ENCODE results near the gene NCKAP5.

GRCh38 chr2:133109772-133110171 lies 458.5 kb downstream of the NCKAP5 start:
- TF ChIP-seq EZH2 (IDR thresholded peaks at IDR 0.05; ENCODE audit: insufficient read depth, poor library complexity, severe bottlenecking) (no peak), EZH2phosphoT487 (IDR thresholded peaks at IDR 0.05; ENCODE audit: insufficient read depth, low read depth) (no peak)

All from GM23248 (cell line).